ENCODE data around the gene LTBP1.
"Not testable (repeated sequence)": the region's sequence is repeated elsewhere in the genome, so short reads cannot be mapped to it uniquely, and the experiment has no call there.

The LTBP1 gene

GRCh38 chr2:33141476-33141875 lies 194.7 kb downstream of the LTBP1 start:
- no peak for DNase-seq (ENCODE audit: low spot score)

GRCh38 chr2:33142810-33143209 lies 196.1 kb downstream of the LTBP1 start:
- DNase-seq (ENCODE audit: low spot score), result no peak

GRCh38 chr2:33144243-33144642 lies 197.5 kb downstream of the LTBP1 start:
- no peak for DNase-seq (ENCODE audit: low spot score)

GRCh38 chr2:33145459-33145858 lies 198.7 kb downstream of the LTBP1 start:
- no peak for DNase-seq (ENCODE audit: low spot score)

GRCh38 chr2:33146102-33146501 lies 199.3 kb downstream of the LTBP1 start:
- DNase-seq (ENCODE audit: low spot score), result peak; percentile 18

- peak; percentile 26 for DNase-seq (ENCODE audit: low spot score)
These were observed 206.3 kb downstream of the LTBP1 start for GRCh38 chr2:33153008-33153407.

GRCh38 chr2:33158482-33159003 lies 211.8 kb downstream of the LTBP1 start:
- DNase-seq (ENCODE audit: low spot score), result peak; percentile 49

- peak; percentile 26 for DNase-seq (ENCODE audit: low spot score)
These were observed 213.4 kb downstream of the LTBP1 start for GRCh38 chr2:33160191-33160590.

- no peak for DNase-seq (ENCODE audit: low spot score)
These were observed 219.6 kb downstream of the LTBP1 start for GRCh38 chr2:33166287-33166881.

GRCh38 chr2:33167622-33168245 lies 221.0 kb downstream of the LTBP1 start:
- peak; percentile 8 for DNase-seq (ENCODE audit: low spot score)

- DNase-seq (ENCODE audit: low spot score), result no peak
These were observed 221.7 kb downstream of the LTBP1 start for GRCh38 chr2:33168425-33168824.

- DNase-seq (ENCODE audit: low spot score), result no peak
These were observed 222.2 kb downstream of the LTBP1 start for GRCh38 chr2:33168922-33169321.

- not testable (repeated sequence) for DNase-seq (ENCODE audit: low spot score)
These were observed 223.5 kb downstream of the LTBP1 start for GRCh38 chr2:33170251-33170650.

- no peak for DNase-seq (ENCODE audit: low spot score)
These were observed 230.9 kb downstream of the LTBP1 start for GRCh38 chr2:33177627-33178026.

- DNase-seq (ENCODE audit: low spot score), result no peak
These were observed 231.5 kb downstream of the LTBP1 start for GRCh38 chr2:33178209-33178608.

- DNase-seq (ENCODE audit: low spot score), result no peak
These were observed 234.2 kb downstream of the LTBP1 start for GRCh38 chr2:33180915-33181314.

GRCh38 chr2:33181466-33181865 lies 234.7 kb downstream of the LTBP1 start:
- no peak for DNase-seq (ENCODE audit: low spot score)

GRCh38 chr2:33184041-33184440 lies 237.3 kb downstream of the LTBP1 start:
- DNase-seq (ENCODE audit: low spot score), result no peak

GRCh38 chr2:33186937-33187336 lies 240.2 kb downstream of the LTBP1 start:
- no peak for DNase-seq (ENCODE audit: low spot score)

- no peak for DNase-seq (ENCODE audit: low spot score)
These were observed 242.0 kb downstream of the LTBP1 start for GRCh38 chr2:33188799-33189198.

GRCh38 chr2:33190393-33190937 lies 243.7 kb downstream of the LTBP1 start:
- no peak for DNase-seq (ENCODE audit: low spot score)

GRCh38 chr2:33195891-33196290 lies 249.1 kb downstream of the LTBP1 start:
- no peak for DNase-seq (ENCODE audit: low spot score)

GRCh38 chr2:33196700-33197099 lies 249.9 kb downstream of the LTBP1 start:
- DNase-seq (ENCODE audit: low spot score), result no peak
